Tibial nerve (tissue), 4 donors: ENCODE data around the gene XRCC4. TPM values are rescaled to one million over a fixed set of nuclear protein-coding genes. Genes with fewer than 3 reads are reported as not detected.

Source experiments
- DNase-seq, 2 donors: peaks; one replicate each; pipeline ENCODE4 v3.0.0-alpha.2; 2019; ENCODE audit warnings: low spot score in 2 of 2
- H3K27ac ChIP-seq, 4 donors: fragments of 200-600 bp; sonication (generic) in 3 of 4; one replicate each; pipeline ENCODE4 v1.5.1; 2017 to 2019; ENCODE audit warnings: mild to moderate bottlenecking in 1 of 4
- H3K27me3 ChIP-seq, 2 donors: fragments of 200-600 bp; sonication (generic) in 1 of 2; one replicate each; pipeline versions ENCODE4 v1.5.1 to v1.6.0; 2017 to 2019
- H3K36me3 ChIP-seq, 3 donors: fragments of 200-600 bp; sonication (generic); one replicate each; pipeline ENCODE4 v1.5.1; 2018 to 2019
- H3K4me1 ChIP-seq, 4 donors: fragments of 200-600 bp; sonication (generic) in 3 of 4; one replicate each; pipeline ENCODE4 v1.5.1; 2017 to 2019
- H3K4me3 ChIP-seq, 4 donors: fragments of 200-600 bp; sonication (generic) in 3 of 4; one replicate each; pipeline ENCODE4 v1.5.1; 2017 to 2019; ENCODE audit warnings: mild to moderate bottlenecking in 1 of 4, moderate library complexity in 1 of 4
- H3K9me3 ChIP-seq, 4 donors: fragments of 200-600 bp; sonication (generic) in 3 of 4; one replicate each; pipeline ENCODE4 v1.5.1; 2017 to 2019
- CTCF ChIP-seq, 5 experiments: fragments of 200-600 bp in 3 of 5; fragments of 450-650 bp in 2 of 5; sonication (generic) in 3 of 5; IDR thresholded peaks; one replicate each; pipeline ENCODE4 v1.5.1; 2016 to 2019; ENCODE audit warnings: antibody characterized with exemption in 5 of 5, mild to moderate bottlenecking in 3 of 5, moderate library complexity in 2 of 5
- EP300 ChIP-seq, 2 donors: sonication (generic); formaldehyde crosslinking; IDR thresholded peaks; one replicate each; pipeline ENCODE4 v1.6.1; 2017; ENCODE audit warnings: antibody characterized with exemption in 2 of 2, mild to moderate bottlenecking in 1 of 2
- POLR2A ChIP-seq, 2 donors: fragments of 450-650 bp; IDR thresholded peaks; one replicate each; pipeline ENCODE4 v1.6.1; 2017; ENCODE audit warnings: antibody characterized with exemption in 2 of 2, mild to moderate bottlenecking in 2 of 2, moderate library complexity in 2 of 2
- WGBS, 2 donors: methylation state at CpG; one replicate each; pipeline ENCODE4 v1.1.5; 2018; 5-methylcytosine and 5-hydroxymethylcytosine counted together
- total RNA-seq, 4 donors: library from RNA; depleted of rRNA; stranded (reverse); fragments of >200 nt; gene quantifications; one replicate each; pipeline ENCODE4 v1.1.0, GENCODE V29; 2016

Gene XRCC4
- total RNA-seq, 4 donors from 2014 or later, result 3.1 to 11.7 (median 8.2) TPM

- Histone ChIP-seq H3K27me3 (no peaks in the 10 kb centered on the region), H3K36me3 (no peaks in the 10 kb centered on the region), H3K9me3 (no peaks in the 10 kb centered on the region), H3K27ac (no peak overlapping the region), H3K4me1 (peaks cover 0 to 28% (median 6%) of the 10 kb centered on the region in 4 donors), H3K4me3 (no peak overlapping the region)
- TF ChIP-seq CTCF (IDR thresholded peaks at IDR 0.05) (no peak), EP300 (IDR thresholded peaks at IDR 0.05) (no peak), POLR2A (IDR thresholded peaks at IDR 0.05) (no peak)
- WGBS, 2 donors, result 68 to 76% methylated on average over 2 of the region's 2 CpGs
- DNase-seq, result no peak
These were observed 92.4 kb downstream of the XRCC4 start for GRCh38 chr5:83169571-83170337.

GRCh38 chr5:83172011-83172410 is 94.7 kb downstream of the XRCC4 start:
- no peaks in the 10 kb centered on the region for H3K9me3 ChIP-seq
- no peak for TF ChIP-seq EP300 (IDR thresholded peaks at IDR 0.05)
- TF ChIP-seq CTCF (IDR thresholded peaks at IDR 0.05), result no peak
- TF ChIP-seq POLR2A (IDR thresholded peaks at IDR 0.05), result no peak
- H3K27ac ChIP-seq, result no peak overlapping the region
- H3K4me1 ChIP-seq, result peaks cover 0 to 28% (median 6%) of the 10 kb centered on the region in 4 donors
- no peak overlapping the region for H3K4me3 ChIP-seq
- no peak for DNase-seq
- no peaks in the 10 kb centered on the region for H3K36me3 ChIP-seq
- H3K27me3 ChIP-seq, result no peaks in the 10 kb centered on the region
- WGBS, 2 donors, result 83 to 89% methylated on average over 1 of the region's 1 CpG

GRCh38 chr5:83172655-83173054 is 95.3 kb downstream of the XRCC4 start:
- no peak for DNase-seq
- peak overlapping the region in 1 of 4 donors; percentile 30 for H3K27ac ChIP-seq
- no peaks in the 10 kb centered on the region for H3K36me3 ChIP-seq
- no peaks in the 10 kb centered on the region for H3K27me3 ChIP-seq
- peaks cover 0 to 28% (median 6%) of the 10 kb centered on the region in 4 donors for H3K4me1 ChIP-seq
- H3K4me3 ChIP-seq, result no peak overlapping the region
- H3K9me3 ChIP-seq, result no peaks in the 10 kb centered on the region
- TF ChIP-seq POLR2A (IDR thresholded peaks at IDR 0.05) (no peak), CTCF (IDR thresholded peaks at IDR 0.05) (no peak), EP300 (IDR thresholded peaks at IDR 0.05) (no peak)

GRCh38 chr5:83173826-83174225 is 96.5 kb downstream of the XRCC4 start:
- H3K4me3 ChIP-seq, result no peak overlapping the region
- DNase-seq, result no peak
- 95% methylated on average over 2 of the region's 2 CpGs for WGBS, 2 donors
- H3K9me3 ChIP-seq, result no peaks in the 10 kb centered on the region
- H3K4me1 ChIP-seq, result peaks cover 0 to 28% (median 6%) of the 10 kb centered on the region in 4 donors
- no peak overlapping the region for H3K27ac ChIP-seq
- H3K27me3 ChIP-seq, result no peaks in the 10 kb centered on the region
- TF ChIP-seq POLR2A (IDR thresholded peaks at IDR 0.05), result no peak
- no peak for TF ChIP-seq CTCF (IDR thresholded peaks at IDR 0.05)
- no peak for TF ChIP-seq EP300 (IDR thresholded peaks at IDR 0.05)
- H3K36me3 ChIP-seq, result no peaks in the 10 kb centered on the region

GRCh38 chr5:83177803-83178202 is 100.5 kb downstream of the XRCC4 start:
- no peak overlapping the region for H3K27ac ChIP-seq

More at GRCh38 chr5:83177803-83178202, 100.5 kb downstream of the XRCC4 start:
- no peak for DNase-seq
- peaks cover 0 to 13% (median 0%) of the 10 kb centered on the region in 4 donors for H3K4me1 ChIP-seq
- WGBS, 2 donors, result 94 to 96% methylated on average over 2 of the region's 2 CpGs
- peaks cover 0 to 4% (median 0%) of the 10 kb centered on the region in 3 donors for H3K36me3 ChIP-seq
- H3K9me3 ChIP-seq, result no peaks in the 10 kb centered on the region
- no peaks in the 10 kb centered on the region for H3K27me3 ChIP-seq
- H3K4me3 ChIP-seq, result no peak overlapping the region
- TF ChIP-seq EP300 (IDR thresholded peaks at IDR 0.05) (no peak), CTCF (IDR thresholded peaks at IDR 0.05) (no peak), POLR2A (IDR thresholded peaks at IDR 0.05) (no peak)
